ENCODE results near the gene OR2Y1. TPM values are rescaled to one million over a fixed set of nuclear protein-coding genes. Genes with fewer than 3 reads are reported as not detected.
"Not testable (repeated sequence)": the region's sequence is repeated elsewhere in the genome, so short reads cannot be mapped to it uniquely, and the experiment has no call there.

OR2Y1 gene, protein sequence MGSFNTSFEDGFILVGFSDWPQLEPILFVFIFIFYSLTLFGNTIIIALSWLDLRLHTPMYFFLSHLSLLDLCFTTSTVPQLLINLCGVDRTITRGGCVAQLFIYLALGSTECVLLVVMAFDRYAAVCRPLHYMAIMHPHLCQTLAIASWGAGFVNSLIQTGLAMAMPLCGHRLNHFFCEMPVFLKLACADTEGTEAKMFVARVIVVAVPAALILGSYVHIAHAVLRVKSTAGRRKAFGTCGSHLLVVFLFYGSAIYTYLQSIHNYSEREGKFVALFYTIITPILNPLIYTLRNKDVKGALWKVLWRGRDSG
- total RNA-seq, result not detected
- not detected for polyA plus RNA-seq (ENCODE audit: insufficient read depth, low read depth, low replicate concordance)
- long read RNA-seq, donor 1, result 0 reads
- long read RNA-seq, donor 2, result 0 reads

DNA sequence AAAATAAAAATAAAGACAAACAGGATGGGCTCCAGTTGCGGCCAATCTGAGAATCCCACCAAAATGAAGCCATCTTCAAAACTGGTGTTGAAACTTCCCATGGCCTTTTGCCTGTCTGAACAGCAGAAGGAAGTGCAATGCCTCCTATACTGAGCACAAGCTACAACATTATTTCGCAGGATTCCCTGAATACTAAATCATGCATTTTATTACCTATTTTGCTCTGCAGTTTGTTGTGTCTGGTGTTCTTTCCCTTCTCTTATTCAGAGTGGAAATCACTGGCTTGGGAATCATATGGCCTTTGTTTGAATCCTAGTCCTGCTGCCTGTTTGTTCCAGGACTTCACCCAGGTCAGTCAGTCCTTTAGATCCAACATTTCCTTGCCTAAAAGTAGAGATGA lies at the start of gene OR2Y1:
Gene OR2Y1, minus strand, starts transcription at position 101 of the 400 bp plus-strand sequence. Its CDS starts 0 bp downstream, at position 101.
- H3K4me1 ChIP-seq, result no peaks in the 10 kb centered on the region
- intact Hi-C loops (cut with DNase I; ENCODE audit: low total_unique reads), result no loop called here
- no peak within 1 kb of the TSS for H3K27ac ChIP-seq
- no peaks in the 10 kb centered on the region for H3K36me3 ChIP-seq (ENCODE audit: low read depth, missing control alignments)
- 84 to 95% methylated on average over 2 of the region's 2 CpGs for WGBS, 2 donors
- no peaks in the 10 kb centered on the region for H3K9me3 ChIP-seq
- TF ChIP-seq POLR2A (IDR thresholded peaks at IDR 0.05), result no peak
- H3K4me3 ChIP-seq, result no peak within 1 kb of the TSS
- H3K27me3 ChIP-seq, result no peaks in the 10 kb centered on the region
- DNase-seq, result no peak

DNA sequence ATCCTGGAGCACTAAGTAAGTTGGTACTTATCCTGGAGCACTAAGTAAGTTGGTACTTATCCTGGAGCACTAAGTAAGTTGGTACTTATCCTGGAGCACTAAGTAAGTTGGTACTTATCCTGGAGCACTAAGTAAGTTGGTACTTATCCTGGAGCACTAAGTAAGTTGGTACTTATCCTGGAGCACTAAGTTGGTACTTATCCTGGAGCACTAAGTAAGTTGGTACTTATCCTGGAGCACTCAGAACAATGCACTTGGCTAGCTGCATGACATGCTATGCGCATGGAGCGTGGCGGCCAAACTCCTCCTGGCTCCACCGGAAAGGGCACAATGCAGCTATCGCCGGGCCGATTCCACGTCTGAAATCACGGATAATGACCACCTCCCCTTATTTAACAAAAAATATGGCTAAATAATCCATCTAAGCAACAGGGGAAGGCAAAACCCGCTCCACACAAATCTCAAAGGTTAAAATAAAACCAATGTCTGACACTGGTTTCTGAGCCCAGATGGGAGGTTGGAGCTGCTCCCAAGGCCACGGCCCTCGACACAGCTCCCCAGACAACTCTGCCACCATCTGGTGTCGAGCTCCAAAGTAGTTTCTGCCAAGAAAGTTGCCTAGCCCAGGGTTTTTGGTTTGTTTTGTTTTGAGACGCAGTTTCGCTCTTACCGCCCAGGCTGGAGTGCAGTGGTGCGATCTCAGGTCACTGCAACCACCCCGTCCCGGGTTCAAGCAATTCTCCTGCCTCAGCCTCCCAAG lies 49.0 kb upstream of the OR2Y1 start:
- not testable (repeated sequence) for H3K27me3 ChIP-seq; H3K36me3 ChIP-seq (ENCODE audit: low read depth, missing control alignments); H3K9me3 ChIP-seq; H3K4me3 ChIP-seq
- H3K27ac ChIP-seq, result peak overlapping the region; percentile 55 to 80
- intact Hi-C loops (cut with DNase I; ENCODE audit: low total_unique reads), result loop anchor here (5.0 kb wide), 1 partner anchor 73 kb away; the partner anchor contains the start of gene ZFP62
- peaks cover 67% of the 10 kb centered on the region for H3K4me1 ChIP-seq
- 46 to 60% methylated on average over 19 of the region's 19 CpGs for WGBS, 2 donors
- peak; percentile 80 for DNase-seq

DNA sequence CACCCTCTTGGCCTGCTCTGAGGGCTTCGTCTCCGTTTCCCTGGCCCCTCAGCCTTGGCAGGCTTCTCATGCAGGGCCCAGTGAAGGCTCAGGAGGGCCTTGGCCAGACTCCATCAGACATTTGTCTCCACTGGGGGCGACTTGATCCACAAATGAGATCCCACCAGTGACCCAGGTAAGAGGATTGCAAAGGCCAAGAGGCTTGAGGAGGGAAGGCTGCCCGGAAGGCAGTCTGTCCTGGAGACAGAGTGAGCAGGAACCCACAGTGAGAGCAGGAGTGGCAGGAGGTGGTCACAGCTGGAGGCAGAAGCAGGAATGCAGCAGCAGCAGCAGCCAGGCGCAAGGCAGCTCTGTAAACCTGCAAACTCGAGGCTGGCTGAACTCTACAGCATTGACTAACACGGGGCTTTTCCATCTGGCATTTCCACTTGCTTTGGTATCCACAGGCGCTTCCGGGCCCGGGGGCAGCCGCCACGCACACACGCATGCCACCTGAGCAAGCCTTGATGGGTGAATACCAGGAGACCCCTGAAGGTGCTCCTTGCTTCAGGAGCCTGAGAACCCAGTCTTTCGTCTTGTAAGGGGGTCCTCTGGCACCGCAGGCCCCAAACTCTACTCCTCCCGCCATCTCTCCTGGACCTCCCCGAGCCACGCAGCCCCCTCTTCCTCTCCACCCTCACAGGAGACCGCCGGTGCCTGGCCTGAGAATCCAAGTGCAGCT lies 48.0 kb upstream of the OR2Y1 start:
- intact Hi-C loops (cut with DNase I; ENCODE audit: low total_unique reads), result loop anchor here (5.0 kb wide), 1 partner anchor 74 kb away; the partner anchor contains the start of gene ZFP62
- TF ChIP-seq, protein P1, sequence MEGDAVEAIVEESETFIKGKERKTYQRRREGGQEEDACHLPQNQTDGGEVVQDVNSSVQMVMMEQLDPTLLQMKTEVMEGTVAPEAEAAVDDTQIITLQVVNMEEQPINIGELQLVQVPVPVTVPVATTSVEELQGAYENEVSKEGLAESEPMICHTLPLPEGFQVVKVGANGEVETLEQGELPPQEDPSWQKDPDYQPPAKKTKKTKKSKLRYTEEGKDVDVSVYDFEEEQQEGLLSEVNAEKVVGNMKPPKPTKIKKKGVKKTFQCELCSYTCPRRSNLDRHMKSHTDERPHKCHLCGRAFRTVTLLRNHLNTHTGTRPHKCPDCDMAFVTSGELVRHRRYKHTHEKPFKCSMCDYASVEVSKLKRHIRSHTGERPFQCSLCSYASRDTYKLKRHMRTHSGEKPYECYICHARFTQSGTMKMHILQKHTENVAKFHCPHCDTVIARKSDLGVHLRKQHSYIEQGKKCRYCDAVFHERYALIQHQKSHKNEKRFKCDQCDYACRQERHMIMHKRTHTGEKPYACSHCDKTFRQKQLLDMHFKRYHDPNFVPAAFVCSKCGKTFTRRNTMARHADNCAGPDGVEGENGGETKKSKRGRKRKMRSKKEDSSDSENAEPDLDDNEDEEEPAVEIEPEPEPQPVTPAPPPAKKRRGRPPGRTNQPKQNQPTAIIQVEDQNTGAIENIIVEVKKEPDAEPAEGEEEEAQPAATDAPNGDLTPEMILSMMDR (IDR thresholded peaks at IDR 0.05), result no peak
- TF ChIP-seq POLR2A (IDR thresholded peaks at IDR 0.05), result no peak
- Histone ChIP-seq H3K4me3 (no peak overlapping the region), H3K4me1 (peaks cover 67% of the 10 kb centered on the region), H3K9me3 (no peaks in the 10 kb centered on the region), H3K36me3 (ENCODE audit: low read depth, missing control alignments) (no peaks in the 10 kb centered on the region), H3K27me3 (no peaks in the 10 kb centered on the region), H3K27ac (peak overlapping the region; percentile 50 to 80)
- peak; percentile 48 for DNase-seq
- 52 to 80% methylated on average over 19 to 20 of the region's 20 CpGs for WGBS, 2 donors

DNA sequence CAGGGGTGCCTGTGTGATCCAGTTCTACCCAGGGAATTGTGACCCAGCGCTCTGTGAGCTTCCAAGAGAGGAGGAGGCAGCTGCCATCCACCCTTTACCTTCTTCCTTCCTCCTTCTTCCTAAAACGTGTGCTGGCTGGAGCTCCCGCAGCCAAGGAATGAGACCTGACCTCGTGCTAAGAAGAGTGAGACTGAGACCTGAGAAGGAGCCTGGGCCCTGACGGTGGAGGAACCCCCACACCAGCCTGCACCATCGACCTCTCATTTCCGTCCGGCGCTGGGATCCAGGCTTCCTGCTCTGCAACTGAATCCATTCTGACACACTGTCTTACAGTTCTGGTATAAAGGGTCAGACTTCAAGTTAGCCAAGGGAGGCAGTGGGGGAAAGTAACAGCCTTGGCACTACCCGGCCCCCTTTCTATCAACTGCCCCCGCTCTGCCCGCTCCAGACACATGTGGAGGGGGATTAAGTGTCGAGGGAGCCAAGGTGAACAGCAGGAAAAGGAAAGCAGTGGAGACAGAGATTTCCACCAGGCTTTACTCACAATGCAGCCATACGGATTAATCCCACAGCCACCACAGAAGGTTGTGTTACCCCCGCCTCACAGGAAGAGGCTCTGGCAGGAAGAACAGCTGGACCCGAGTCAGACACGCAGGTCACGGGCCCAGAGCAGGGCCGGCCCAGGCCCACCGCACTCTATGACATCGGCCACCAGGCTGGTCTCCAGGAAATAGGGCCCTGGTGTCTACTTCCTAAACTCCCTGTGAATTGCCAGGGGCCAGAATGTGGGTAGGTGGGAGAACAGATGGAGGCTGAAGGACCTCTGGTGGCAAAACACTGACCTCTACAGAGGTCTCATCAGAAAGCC lies 46.9 kb upstream of the OR2Y1 start:
- TF ChIP-seq POLR2A (IDR thresholded peaks at IDR 0.05), result no peak
- TF ChIP-seq, protein P1 (IDR thresholded peaks at IDR 0.05), result no peak
- intact Hi-C loops (cut with DNase I; ENCODE audit: low total_unique reads), result loop anchor here (5.0 kb wide), 1 partner anchor 76 kb away; the partner anchor contains the start of gene ZFP62
- peak overlapping the region; percentile 80 to 82 for H3K27ac ChIP-seq
- WGBS, 2 donors, result 38 to 61% methylated on average over 16 to 21 of the region's 21 CpGs
- peaks cover 67% of the 10 kb centered on the region for H3K4me1 ChIP-seq
- no peaks in the 10 kb centered on the region for H3K36me3 ChIP-seq (ENCODE audit: low read depth, missing control alignments)
- no peaks in the 10 kb centered on the region for H3K27me3 ChIP-seq
- no peaks in the 10 kb centered on the region for H3K9me3 ChIP-seq
- H3K4me3 ChIP-seq, result no peak overlapping the region
- DNase-seq, result no peak

DNA sequence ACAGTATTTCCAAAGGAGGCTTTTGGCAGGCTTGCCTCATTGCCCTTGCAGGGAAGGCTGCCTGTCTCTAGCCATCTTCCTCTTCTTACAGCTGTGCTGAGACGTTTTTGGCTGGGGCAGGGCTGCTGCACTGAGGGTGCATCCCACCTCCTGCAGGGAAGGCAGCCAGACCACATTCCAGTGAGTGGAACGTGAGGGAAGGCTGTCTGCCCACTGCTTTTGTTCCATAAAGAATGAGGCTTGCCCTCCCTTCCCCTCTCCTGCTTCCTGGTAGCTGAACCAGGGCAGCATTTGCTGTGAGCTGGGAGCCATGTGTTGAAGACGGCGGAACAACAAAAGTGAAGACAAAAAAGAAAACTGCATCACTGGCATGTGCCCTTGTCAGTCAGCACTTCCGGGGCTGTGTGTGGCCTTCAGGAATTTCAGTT lies 46.0 kb upstream of the OR2Y1 start:
- Histone ChIP-seq H3K27me3 (no peaks in the 10 kb centered on the region), H3K36me3 (ENCODE audit: low read depth, missing control alignments) (no peaks in the 10 kb centered on the region), H3K27ac (peak overlapping the region; percentile 80 to 82), H3K4me3 (no peak overlapping the region), H3K4me1 (peaks cover 67% of the 10 kb centered on the region), H3K9me3 (no peaks in the 10 kb centered on the region)
- no peak for TF ChIP-seq POLR2A (IDR thresholded peaks at IDR 0.05)
- TF ChIP-seq, protein P1 (IDR thresholded peaks at IDR 0.05), result no peak
- intact Hi-C loops (cut with DNase I; ENCODE audit: low total_unique reads), result loop anchor here (5.0 kb wide), 1 partner anchor 76 kb away; the partner anchor contains the start of gene ZFP62
- DNase-seq, result peak; percentile 48
- WGBS, 2 donors, result 19 to 28% methylated on average over 4 to 5 of the region's 5 CpGs
